ENCODE data around the gene ATXN1. TPM values are rescaled to one million over a fixed set of nuclear protein-coding genes. Genes with fewer than 3 reads are reported as not detected.

Gene ATXN1
- polyA plus RNA-seq, 1 of the 3 experiments (the other 2 are of a cell fraction): 7.9 TPM

DNA sequence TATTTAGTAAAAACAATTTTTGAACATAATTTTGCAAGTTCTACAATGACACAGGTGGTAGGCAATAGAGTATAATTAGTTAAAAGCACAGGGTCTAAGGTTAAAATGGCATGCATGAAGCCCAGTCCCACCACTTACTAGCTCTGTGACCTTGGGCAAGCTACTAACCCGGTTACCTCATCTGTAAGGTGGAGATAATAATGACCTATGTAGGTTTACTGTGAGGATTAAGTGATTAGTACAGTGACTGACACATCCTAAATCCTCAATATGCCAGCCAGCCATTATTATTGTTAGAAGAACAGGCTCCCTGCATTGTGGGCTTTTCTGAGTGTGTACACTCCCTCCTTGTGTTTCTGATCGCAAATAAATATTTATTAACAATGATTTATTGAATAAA is 26.2 kb downstream of the ATXN1 start:
- H3K4me1 ChIP-seq (ENCODE audit: control insufficient read depth in 1 of 2, insufficient read depth in 2 of 2, low read depth in 1 of 2, low read length in 1 of 2): peaks cover 2 to 52% of the 10 kb centered on the region in 2 experiments
- peaks cover 0 to 44% of the 10 kb centered on the region in 2 experiments for H3K36me3 ChIP-seq (replicated peaks in 1 of 2; ENCODE audit: control insufficient read depth in 1 of 2, insufficient read depth in 2 of 2, low read length in 1 of 2)
- no peak overlapping the region for H3K9ac ChIP-seq
- H3K4me3 ChIP-seq (ENCODE audit: low read depth in 2 of 2, low read length in 1 of 2): no peak overlapping the region
- H2AFZ ChIP-seq (ENCODE audit: low read depth): no peak overlapping the region
- H3K9me2 ChIP-seq: no peaks in the 10 kb centered on the region
- DNase-seq: no peak
- H3K9me3 ChIP-seq: no peaks in the 10 kb centered on the region
- POLR2A ChIA-PET: no interaction called here
- CTCF ChIA-PET: no interaction called here
- no peak overlapping the region for H3K4me2 ChIP-seq
- TF ChIP-seq, protein P1, sequence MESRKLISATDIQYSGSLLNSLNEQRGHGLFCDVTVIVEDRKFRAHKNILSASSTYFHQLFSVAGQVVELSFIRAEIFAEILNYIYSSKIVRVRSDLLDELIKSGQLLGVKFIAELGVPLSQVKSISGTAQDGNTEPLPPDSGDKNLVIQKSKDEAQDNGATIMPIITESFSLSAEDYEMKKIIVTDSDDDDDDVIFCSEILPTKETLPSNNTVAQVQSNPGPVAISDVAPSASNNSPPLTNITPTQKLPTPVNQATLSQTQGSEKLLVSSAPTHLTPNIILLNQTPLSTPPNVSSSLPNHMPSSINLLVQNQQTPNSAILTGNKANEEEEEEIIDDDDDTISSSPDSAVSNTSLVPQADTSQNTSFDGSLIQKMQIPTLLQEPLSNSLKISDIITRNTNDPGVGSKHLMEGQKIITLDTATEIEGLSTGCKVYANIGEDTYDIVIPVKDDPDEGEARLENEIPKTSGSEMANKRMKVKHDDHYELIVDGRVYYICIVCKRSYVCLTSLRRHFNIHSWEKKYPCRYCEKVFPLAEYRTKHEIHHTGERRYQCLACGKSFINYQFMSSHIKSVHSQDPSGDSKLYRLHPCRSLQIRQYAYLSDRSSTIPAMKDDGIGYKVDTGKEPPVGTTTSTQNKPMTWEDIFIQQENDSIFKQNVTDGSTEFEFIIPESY (IDR thresholded peaks at IDR 0.05; ENCODE audit: borderline replicate concordance, low read depth): no peak
- TF ChIP-seq EZH2phosphoT487 (IDR thresholded peaks at IDR 0.05; ENCODE audit: borderline replicate concordance, low read depth): no peak
- TF ChIP-seq, protein P2, sequence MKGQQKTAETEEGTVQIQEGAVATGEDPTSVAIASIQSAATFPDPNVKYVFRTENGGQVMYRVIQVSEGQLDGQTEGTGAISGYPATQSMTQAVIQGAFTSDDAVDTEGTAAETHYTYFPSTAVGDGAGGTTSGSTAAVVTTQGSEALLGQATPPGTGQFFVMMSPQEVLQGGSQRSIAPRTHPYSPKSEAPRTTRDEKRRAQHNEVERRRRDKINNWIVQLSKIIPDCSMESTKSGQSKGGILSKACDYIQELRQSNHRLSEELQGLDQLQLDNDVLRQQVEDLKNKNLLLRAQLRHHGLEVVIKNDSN (IDR thresholded peaks at IDR 0.05; ENCODE audit: borderline replicate concordance, low read depth): no peak
- H3K27me3 ChIP-seq (ENCODE audit: insufficient read depth): no peaks in the 10 kb centered on the region
- H3K79me2 ChIP-seq (ENCODE audit: insufficient read depth): peaks cover 97% of the 10 kb centered on the region
- H3K27ac ChIP-seq (ENCODE audit: low read depth in 2 of 2, low read length in 1 of 2): no peak overlapping the region
- peaks cover 45% of the 10 kb centered on the region for H3F3A ChIP-seq (replicated peaks; ENCODE audit: insufficient read depth)
- WGBS (ENCODE audit: low lambda C conversion rate): 81% methylated on average over 2 of the region's 2 CpGs
- no peaks in the 10 kb centered on the region; the same call in 1 of the 2 replicates for H4K20me1 ChIP-seq (ENCODE audit: insufficient read depth)

DNA sequence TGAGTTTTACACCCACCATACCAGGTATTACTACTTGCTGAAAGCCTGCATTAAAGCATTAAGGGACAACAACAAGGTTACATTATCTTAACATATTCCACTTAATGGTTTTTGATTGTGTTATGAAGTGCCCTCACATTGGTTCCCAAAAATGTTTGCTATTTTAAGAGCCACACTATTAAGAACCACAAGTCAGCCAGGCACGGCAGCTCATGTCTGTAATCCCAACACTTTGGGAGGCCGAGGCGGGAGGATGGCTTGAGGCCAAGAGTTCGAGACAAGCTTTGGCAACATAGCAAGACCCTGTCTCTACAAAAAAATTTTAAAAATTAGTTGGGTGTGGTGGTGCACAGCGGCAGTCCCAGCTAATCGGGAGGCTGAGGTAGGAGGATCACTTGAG is 28.2 kb downstream of the ATXN1 start:
- H3K79me2 ChIP-seq (ENCODE audit: insufficient read depth): peaks cover 95% of the 10 kb centered on the region
- peaks cover 39% of the 10 kb centered on the region for H3F3A ChIP-seq (replicated peaks; ENCODE audit: insufficient read depth)
- TF ChIP-seq YY1 (IDR thresholded peaks at IDR 0.05; ENCODE audit: low read depth) (no peak), RAD21 (IDR thresholded peaks at IDR 0.05; ENCODE audit: low read length) (no peak), EZH2phosphoT487 (IDR thresholded peaks at IDR 0.05; ENCODE audit: borderline replicate concordance, low read depth) (no peak), CHD2 (IDR thresholded peaks at IDR 0.05; ENCODE audit: low read length, partially characterized antibody) (no peak), SMC3 (IDR thresholded peaks at IDR 0.05; ENCODE audit: low read depth, low read length) (no peak), ELF1 (IDR thresholded peaks at IDR 0.05) (no peak), RCOR1 (IDR thresholded peaks at IDR 0.05; ENCODE audit: low read length) (no peak), FOXM1 (IDR thresholded peaks at IDR 0.05; ENCODE audit: low read depth) (no peak)
- TF ChIP-seq, protein P3, sequence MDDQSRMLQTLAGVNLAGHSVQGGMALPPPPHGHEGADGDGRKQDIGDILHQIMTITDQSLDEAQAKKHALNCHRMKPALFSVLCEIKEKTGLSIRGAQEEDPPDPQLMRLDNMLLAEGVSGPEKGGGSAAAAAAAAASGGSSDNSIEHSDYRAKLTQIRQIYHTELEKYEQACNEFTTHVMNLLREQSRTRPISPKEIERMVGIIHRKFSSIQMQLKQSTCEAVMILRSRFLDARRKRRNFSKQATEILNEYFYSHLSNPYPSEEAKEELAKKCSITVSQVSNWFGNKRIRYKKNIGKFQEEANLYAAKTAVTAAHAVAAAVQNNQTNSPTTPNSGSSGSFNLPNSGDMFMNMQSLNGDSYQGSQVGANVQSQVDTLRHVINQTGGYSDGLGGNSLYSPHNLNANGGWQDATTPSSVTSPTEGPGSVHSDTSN (IDR thresholded peaks at IDR 0.05): no peak
- 95% methylated on average over 6 of the region's 6 CpGs for WGBS (ENCODE audit: low lambda C conversion rate)
- no peaks in the 10 kb centered on the region for H3K27me3 ChIP-seq (ENCODE audit: insufficient read depth)
- ChIA-PET CTCF (no interaction called here), POLR2A (no interaction called here)
- H3K4me1 ChIP-seq (ENCODE audit: control insufficient read depth in 1 of 2, insufficient read depth in 2 of 2, low read depth in 1 of 2, low read length in 1 of 2): peaks cover 2 to 44% of the 10 kb centered on the region in 2 experiments; a peak in 3 of 4 replicates
- H3K4me2 ChIP-seq: no peak overlapping the region
- peaks cover 0 to 28% of the 10 kb centered on the region in 2 experiments for H3K36me3 ChIP-seq (replicated peaks in 1 of 2; ENCODE audit: control insufficient read depth in 1 of 2, insufficient read depth in 2 of 2, low read length in 1 of 2)
- H2AFZ ChIP-seq (ENCODE audit: low read depth): no peak overlapping the region
- H3K9me3 ChIP-seq: no peaks in the 10 kb centered on the region
- H4K20me1 ChIP-seq (ENCODE audit: insufficient read depth): no peaks in the 10 kb centered on the region; the same call in 1 of the 2 replicates
- H3K9me2 ChIP-seq: no peaks in the 10 kb centered on the region
- no peak overlapping the region for H3K4me3 ChIP-seq (ENCODE audit: low read depth in 2 of 2, low read length in 1 of 2)
- no peak overlapping the region for H3K9ac ChIP-seq
- no peak overlapping the region for H3K27ac ChIP-seq (ENCODE audit: low read depth in 2 of 2, low read length in 1 of 2)
- DNase-seq: no peak

Data from SK-N-SH (cell line).